H1 (cell line): ENCODE results near the gene CCDC124. TPM values are rescaled to one million over a fixed set of nuclear protein-coding genes. Genes with fewer than 3 reads are reported as not detected.

Experiments
- KDM4A ChIP-seq: IDR thresholded peaks from one replicate; pipeline ENCODE4 v1.7.1; 2012; ENCODE audit warnings: low read depth, mild to moderate bottlenecking, moderate library complexity, low read length, inconsistent platforms; ENCODE audit not compliant: severe bottlenecking
- KDM5A ChIP-seq: fragments of 200-600 bp; IDR thresholded peaks from 2 replicates; pipeline ENCODE4 v1.7.1; 2012; ENCODE audit warnings: mild to moderate bottlenecking, low read length, inconsistent platforms, mixed read lengths
- RAD21 ChIP-seq, 2 experiments: IDR thresholded peaks in 1 of 2; conservative IDR thresholded peaks in 1 of 2; 2 replicates each; pipeline ENCODE4 v1.6.1; 2011; ENCODE audit warnings: low read depth in 2 of 2, low read length in 2 of 2, improper control_type of control experiment in 1 of 2, inconsistent platforms in 1 of 2, mild to moderate bottlenecking in 1 of 2, moderate library complexity in 1 of 2
- polyA plus RNA-seq, 7 experiments: library from polyadenylated mRNA; depleted of rRNA in 3 of 7; stranded (reverse) in 5 of 7; unstranded in 2 of 7; fragments of >200 nt in 5 of 7; fragments of 200-250 nt in 2 of 7; gene quantifications; 1 replicate in 5 of 7; 2 replicates in 1 of 7; 4 replicates in 1 of 7; pipeline versions ENCODE4 v1.2.1 to v1.2.3, GENCODE V29; 2011 to 2013; ENCODE audit warnings: missing spikeins in 2 of 7, mixed read lengths in 2 of 7
- total RNA-seq: library from RNA; stranded (reverse); fragmentation: NEBNext Ultra II Directional; extraction: Animal tissue kit (Norgen Biotek cat#: 25700); gene quantifications from 2 replicates; pipeline ENCODE4 v1.2.1, GENCODE V29; 2021

Gene CCDC124
- total and polyA plus RNA-seq, 2 of the 8 experiments (the other 6 are each of a cell fraction or from before 2014, with no cell fraction given): 95.2 to 103 TPM

DNA sequence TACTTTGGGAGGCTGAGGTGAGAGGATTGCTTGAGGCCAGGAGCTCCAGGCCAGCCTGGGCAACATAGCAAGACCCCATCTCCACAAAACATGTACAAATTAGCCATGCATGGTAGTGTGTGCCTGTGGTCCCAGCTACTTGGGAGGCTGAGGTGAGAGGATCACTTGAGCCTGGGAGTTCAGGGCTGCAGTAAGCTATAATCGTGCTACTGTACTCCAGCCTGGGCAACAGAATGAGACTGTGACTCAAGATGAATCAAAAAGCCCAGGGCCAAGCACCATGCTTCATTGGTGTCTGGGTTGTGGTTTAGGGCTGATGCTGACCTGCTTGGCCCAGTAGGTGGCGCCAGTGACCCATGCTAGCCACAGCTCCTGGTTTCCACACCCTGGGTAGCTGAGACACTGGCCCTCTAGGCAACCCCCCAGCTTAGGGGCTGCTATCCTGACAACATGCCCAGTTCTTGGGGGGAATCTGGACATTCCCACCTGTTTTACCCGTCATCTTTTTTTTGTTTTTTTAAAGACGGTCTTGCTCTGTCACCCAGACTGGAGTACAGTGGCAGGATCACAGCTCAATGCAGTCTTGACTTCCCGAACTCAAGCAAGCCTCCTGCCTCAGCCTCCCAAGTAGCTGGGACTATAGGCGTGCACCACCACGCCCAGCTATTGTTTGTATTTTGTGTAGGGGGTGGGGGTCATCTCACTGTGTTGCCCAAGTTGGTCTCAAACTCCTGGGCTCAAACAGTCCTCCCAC is 5.5 kb downstream of the CCDC124 start (continued):
- TF ChIP-seq KDM4A (no peak), KDM5A (peak; percentile 35; the same call in 1 of the 2 replicates), RAD21 (IDR thresholded peaks at IDR 0.05 in 1 of 2, conservative IDR thresholded peaks at IDR 0.05 in 1 of 2; ENCODE audit: low read depth in 2 of 2, low read length in 2 of 2) (peak; percentile 97)
